HL-60 (cell line): ENCODE results near the gene STK32B.

Experiments used
- DNase-seq, 2 experiments: peaks; one replicate each; pipeline ENCODE4 v3.0.0-alpha.2; 2010 to 2020; ENCODE audit warnings: low read depth in 1 of 2, low spot score in 1 of 2
- H3K27ac ChIP-seq: fragments of 250-450 bp; sonication (Bioruptor Pico); replicated peaks from 2 replicates; pipeline ENCODE4 v1.5.1; 2020; ENCODE audit warnings: mild to moderate bottlenecking, moderate library complexity
- H3K27me3 ChIP-seq: fragments of 250-450 bp; sonication (Bioruptor Pico); 2 replicates; pipeline ENCODE4 v1.5.1; 2021; ENCODE audit warnings: mild to moderate bottlenecking, moderate library complexity; ENCODE audit not compliant: insufficient read depth, poor library complexity, severe bottlenecking
- H3K4me3 ChIP-seq: replicated peaks from 2 replicates; pipeline ENCODE4 v1.5.1; 2011; ENCODE audit warnings: mild to moderate bottlenecking, control low read depth, low read length; ENCODE audit not compliant: insufficient read depth
- CTCF ChIP-seq: IDR thresholded peaks from one replicate; pipeline ENCODE4 v1.5.1; 2011; ENCODE audit warnings: low read length, control low read depth, inconsistent platforms; ENCODE audit not compliant: insufficient read depth
- GABPA ChIP-seq: IDR thresholded peaks from 2 replicates; pipeline ENCODE4 v1.6.1; 2012; ENCODE audit warnings: low read depth
- POLR2AphosphoS5 ChIP-seq: IDR thresholded peaks from 2 replicates; pipeline ENCODE4 v1.6.1; 2012; ENCODE audit warnings: low read depth
- REST ChIP-seq: IDR thresholded peaks from 2 replicates; pipeline ENCODE4 v1.6.1; 2012; ENCODE audit warnings: low read depth; ENCODE audit not compliant: insufficient replicate concordance
- SPI1 ChIP-seq: IDR thresholded peaks from 2 replicates; pipeline ENCODE4 v1.6.1; 2012; ENCODE audit warnings: low read depth, mild to moderate bottlenecking, borderline replicate concordance

The STK32B gene

GRCh38 chr4:5018096-5018495, 33.2 kb upstream of the STK32B start:
- Histone ChIP-seq H3K4me3 (no peak overlapping the region), H3K27ac (no peak overlapping the region), H3K27me3 (no peaks in the 10 kb centered on the region)
- no peak for TF ChIP-seq GABPA
- TF ChIP-seq POLR2AphosphoS5: no peak
- TF ChIP-seq SPI1: no peak
- TF ChIP-seq CTCF: no peak
- no peak for TF ChIP-seq REST
- no peak for DNase-seq

GRCh38 chr4:5018603-5019002, 32.7 kb upstream of the STK32B start:
- H3K27me3 ChIP-seq: no peaks in the 10 kb centered on the region
- no peak for TF ChIP-seq GABPA
- no peak for TF ChIP-seq SPI1
- TF ChIP-seq REST: no peak
- TF ChIP-seq CTCF: no peak
- TF ChIP-seq POLR2AphosphoS5: no peak

GRCh38 chr4:5019274-5019673, 32.0 kb upstream of the STK32B start, which contains the start of gene CYTL1:
CYTL1 (minus strand) TSS chr4:5019458; CDS start chr4:5019445, 13 bp downstream.
- no peak for DNase-seq
- H3K4me3 ChIP-seq: no peak within 1 kb of the TSS

More at GRCh38 chr4:5018603-5019002, 32.7 kb upstream of the STK32B start:
- DNase-seq: no peak
- H3K4me3 ChIP-seq: no peak overlapping the region
- H3K27ac ChIP-seq: no peak overlapping the region

More at GRCh38 chr4:5019274-5019673, 32.0 kb upstream of the STK32B start, which contains the start of gene CYTL1:
- H3K27ac ChIP-seq: no peak within 1 kb of the TSS
- TF ChIP-seq REST (no peak), GABPA (no peak), POLR2AphosphoS5 (no peak), CTCF (no peak), SPI1 (no peak)
- no peaks in the 10 kb centered on the region for H3K27me3 ChIP-seq
